ENCODE measurements around the gene GPRIN2.

GPRIN2 gene

DNA sequence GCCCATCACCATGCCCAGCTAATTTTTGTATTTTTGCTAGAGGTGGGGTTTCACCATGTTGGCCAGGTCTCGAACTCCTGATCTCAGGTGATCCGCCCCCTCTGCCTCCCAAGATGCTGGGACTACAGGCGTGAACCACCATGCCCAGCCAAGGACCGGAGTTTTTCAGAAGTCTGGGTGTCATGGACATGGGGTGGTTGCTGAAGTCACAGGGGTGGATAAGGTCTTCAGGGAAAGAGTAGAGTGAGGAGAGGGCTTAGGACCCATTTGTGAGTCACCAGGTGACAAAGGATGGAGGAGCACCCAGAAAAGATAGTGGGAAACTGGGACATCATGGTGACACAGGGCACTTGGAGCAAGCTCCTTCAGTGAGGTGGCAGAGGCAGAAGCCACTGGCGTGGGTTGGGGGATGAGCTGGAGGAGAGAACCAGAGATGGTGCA is 2.8 kb upstream of the GPRIN2 start:
- no peak overlapping the region for H3K4me3 ChIP-seq (ENCODE audit: low read depth, low read length)
- in situ Hi-C loops (cut with HindIII; ENCODE audit: low sequenced_read_pairs), result no loop called here
- TF ChIP-seq, protein P1, sequence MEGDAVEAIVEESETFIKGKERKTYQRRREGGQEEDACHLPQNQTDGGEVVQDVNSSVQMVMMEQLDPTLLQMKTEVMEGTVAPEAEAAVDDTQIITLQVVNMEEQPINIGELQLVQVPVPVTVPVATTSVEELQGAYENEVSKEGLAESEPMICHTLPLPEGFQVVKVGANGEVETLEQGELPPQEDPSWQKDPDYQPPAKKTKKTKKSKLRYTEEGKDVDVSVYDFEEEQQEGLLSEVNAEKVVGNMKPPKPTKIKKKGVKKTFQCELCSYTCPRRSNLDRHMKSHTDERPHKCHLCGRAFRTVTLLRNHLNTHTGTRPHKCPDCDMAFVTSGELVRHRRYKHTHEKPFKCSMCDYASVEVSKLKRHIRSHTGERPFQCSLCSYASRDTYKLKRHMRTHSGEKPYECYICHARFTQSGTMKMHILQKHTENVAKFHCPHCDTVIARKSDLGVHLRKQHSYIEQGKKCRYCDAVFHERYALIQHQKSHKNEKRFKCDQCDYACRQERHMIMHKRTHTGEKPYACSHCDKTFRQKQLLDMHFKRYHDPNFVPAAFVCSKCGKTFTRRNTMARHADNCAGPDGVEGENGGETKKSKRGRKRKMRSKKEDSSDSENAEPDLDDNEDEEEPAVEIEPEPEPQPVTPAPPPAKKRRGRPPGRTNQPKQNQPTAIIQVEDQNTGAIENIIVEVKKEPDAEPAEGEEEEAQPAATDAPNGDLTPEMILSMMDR (IDR thresholded peaks at IDR 0.05; ENCODE audit: low read depth, low read length), result no peak
- DNase-seq (ENCODE audit: low read depth, low spot score), result no peak

DNA sequence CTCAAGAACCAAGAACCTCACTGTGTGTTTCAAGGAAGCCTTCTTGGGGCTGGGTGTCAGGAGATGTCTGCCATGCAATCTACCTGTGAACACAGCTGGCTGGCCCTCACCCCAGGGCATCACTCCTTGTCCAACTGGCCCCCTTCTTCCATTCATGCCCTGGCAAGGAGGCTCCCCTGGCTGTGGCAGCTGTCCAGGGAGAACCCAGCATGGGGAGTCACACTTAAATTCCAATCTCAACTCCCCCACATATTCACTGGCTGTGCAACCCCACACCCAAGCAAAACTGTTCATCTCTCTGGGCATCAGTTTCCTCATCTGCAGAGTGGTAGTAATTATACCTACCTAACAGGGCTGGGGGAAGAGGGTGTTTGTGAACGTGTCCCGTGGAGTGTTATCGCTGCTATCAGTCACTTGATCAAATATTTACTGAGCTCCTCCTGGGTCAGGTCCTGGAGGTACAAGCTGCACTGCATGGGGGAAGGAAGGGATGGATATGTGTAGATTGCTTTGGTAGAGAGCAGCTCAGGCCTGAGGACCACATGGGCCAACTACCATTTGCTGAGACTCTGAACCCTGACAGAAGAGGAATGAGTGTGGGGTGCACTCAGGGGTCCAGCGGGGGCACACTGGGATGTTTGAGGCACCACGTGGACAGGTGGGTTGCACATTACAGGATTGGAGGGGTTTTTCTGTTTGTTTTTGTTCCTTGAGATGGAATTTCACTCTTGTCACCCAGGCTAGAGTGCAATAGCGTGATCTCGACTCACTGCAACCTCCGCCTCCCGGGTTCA is 2.1 kb upstream of the GPRIN2 start:
- TF ChIP-seq, protein P1 (IDR thresholded peaks at IDR 0.05; ENCODE audit: low read depth, low read length), result no peak
- H3K4me3 ChIP-seq (ENCODE audit: low read depth, low read length), result no peak overlapping the region
- in situ Hi-C loops (cut with HindIII; ENCODE audit: low sequenced_read_pairs), result no loop called here
- DNase-seq (ENCODE audit: low read depth, low spot score), result no peak

DNA sequence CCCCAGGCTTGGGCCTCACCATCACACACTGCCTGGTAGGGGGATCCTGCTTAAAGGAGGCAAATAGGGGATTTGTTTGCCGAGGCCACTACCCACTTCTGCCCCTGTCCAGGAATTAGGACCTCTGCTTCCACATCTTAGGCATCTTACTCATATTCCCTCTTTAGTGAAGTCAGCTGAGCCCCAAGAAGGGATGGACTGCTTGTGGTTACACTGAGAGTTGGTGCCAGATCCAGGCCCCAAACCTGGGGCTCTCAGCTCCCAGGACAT is 1.6 kb upstream of the GPRIN2 start:
- TF ChIP-seq, protein P1 (IDR thresholded peaks at IDR 0.05; ENCODE audit: low read depth, low read length), result no peak
- no peak for DNase-seq (ENCODE audit: low read depth, low spot score)
- in situ Hi-C loops (cut with HindIII; ENCODE audit: low sequenced_read_pairs), result no loop called here
- no peak overlapping the region for H3K4me3 ChIP-seq (ENCODE audit: low read depth, low read length)

DNA sequence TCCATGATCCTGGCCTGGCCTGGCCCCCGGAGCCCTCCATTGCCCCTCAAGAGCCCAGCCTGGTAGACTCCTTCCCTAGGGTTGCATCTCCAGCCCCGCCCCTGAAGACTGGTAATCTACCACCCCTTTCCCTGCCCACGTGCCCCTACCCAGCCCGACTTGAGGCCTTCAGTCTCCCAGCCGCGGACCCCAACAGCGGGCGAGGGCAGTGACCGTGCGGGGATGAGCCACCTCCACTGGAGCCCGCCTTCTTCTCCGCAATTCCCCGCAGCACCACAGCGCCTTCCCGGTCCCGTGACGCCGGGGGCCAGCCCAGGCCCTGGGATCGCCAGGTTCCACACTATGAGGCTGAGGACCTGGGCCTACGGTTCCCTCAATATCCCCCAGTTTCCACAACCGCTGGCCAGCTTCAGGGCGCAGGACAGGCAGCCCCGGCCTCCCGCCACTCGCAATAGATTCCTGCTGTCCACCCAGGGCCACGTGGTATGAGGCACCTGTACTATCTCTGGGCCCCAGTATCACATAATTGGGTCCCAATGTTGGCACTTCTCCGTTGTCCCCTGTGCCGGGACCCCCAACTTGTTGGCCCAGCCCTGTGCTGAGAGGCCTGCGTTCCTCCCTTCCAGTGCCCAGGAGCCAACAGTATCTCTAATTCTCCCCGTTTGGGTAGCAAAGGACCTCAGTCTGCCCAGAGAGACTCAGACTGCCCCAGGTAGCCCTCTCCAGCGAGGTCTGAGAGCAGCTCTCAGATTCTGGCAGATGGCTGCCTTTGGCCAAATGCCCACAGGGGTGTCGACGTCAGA is 1.1 kb upstream of the GPRIN2 start:
- no peak overlapping the region for H3K4me3 ChIP-seq (ENCODE audit: low read depth, low read length)
- TF ChIP-seq, protein P1 (IDR thresholded peaks at IDR 0.05; ENCODE audit: low read depth, low read length), result no peak
- no peak for DNase-seq (ENCODE audit: low read depth, low spot score)
- in situ Hi-C loops (cut with HindIII; ENCODE audit: low sequenced_read_pairs), result no loop called here

DNA sequence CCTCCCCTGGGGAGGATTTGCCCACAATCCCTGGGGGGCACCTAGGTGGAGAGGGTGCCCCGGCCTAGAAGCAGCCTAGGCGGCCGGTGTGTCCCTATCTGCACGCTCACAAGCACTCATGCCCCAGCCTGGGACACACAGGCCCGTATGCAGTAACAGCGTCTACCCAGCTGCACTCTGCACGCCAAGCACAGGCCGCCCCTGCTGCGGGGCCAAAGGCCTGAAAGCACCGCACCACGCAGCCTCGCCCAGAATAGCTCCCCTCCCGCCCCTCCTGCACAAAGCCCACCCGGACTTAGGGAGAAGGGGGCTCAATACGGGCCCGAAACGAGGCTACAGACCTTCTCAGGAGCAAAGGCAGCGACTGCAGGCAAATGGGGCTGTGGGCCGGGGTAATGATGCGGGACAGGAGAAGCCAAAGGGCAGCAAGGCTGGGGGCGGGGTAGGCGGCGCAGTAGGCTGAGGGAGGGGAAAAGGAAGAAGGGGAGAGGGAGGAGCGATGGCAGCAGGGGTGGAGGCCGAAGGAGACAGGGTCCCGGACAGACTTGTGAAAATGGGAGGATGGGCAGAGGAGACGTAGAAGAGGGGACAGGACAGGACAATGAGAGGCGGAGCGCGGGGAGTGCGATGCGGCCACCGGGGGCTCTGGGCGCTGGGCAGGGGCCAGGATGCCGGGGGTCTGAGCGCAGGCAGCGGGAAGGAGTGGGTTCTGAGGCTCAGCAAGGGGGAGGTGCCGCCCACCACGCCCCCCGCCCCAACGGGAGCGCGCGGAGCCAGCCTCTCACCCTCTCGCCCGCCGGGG is 544 bp downstream of the GPRIN2 start:
- TF ChIP-seq, protein P1 (IDR thresholded peaks at IDR 0.05; ENCODE audit: low read depth, low read length), result no peak
- peak overlapping the region; percentile 14 for H3K4me3 ChIP-seq (ENCODE audit: low read depth, low read length)
- in situ Hi-C loops (cut with HindIII; ENCODE audit: low sequenced_read_pairs), result no loop called here
- no peak for DNase-seq (ENCODE audit: low read depth, low spot score)

DNA sequence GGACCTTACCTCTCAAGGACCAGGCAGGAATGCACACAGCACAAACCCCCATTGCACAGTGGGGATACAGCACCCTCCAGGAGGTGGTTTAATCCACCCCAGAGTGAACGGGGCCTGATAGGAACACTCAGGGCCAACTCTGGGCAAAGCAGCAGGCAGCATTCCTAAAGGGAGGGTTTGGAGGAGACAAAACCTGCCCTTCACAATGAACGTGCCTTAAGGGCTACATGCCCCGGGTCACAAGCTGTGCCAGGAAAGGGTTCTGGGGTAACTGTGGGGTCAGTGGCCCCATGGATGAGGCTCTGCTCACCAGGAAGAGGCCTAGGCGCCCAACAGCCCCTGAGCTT is 1.1 kb downstream of the GPRIN2 start:
- in situ Hi-C loops (cut with HindIII; ENCODE audit: low sequenced_read_pairs), result no loop called here
- TF ChIP-seq, protein P1 (IDR thresholded peaks at IDR 0.05; ENCODE audit: low read depth, low read length), result no peak
- no peak for DNase-seq (ENCODE audit: low read depth, low spot score)
- no peak overlapping the region for H3K4me3 ChIP-seq (ENCODE audit: low read depth, low read length)
